HEK293T (cell line): ENCODE data around the gene WDR62.

ENCODE experiments used
- ARNT ChIP-seq: fragments of 450-650 bp; IDR thresholded peaks from 2 replicates; pipeline ENCODE4 v1.6.1; 2017; ENCODE audit warnings: mild to moderate bottlenecking
- BHLHE40 ChIP-seq: fragments of 450-650 bp; IDR thresholded peaks from 2 replicates; pipeline ENCODE4 v1.6.1; 2016; ENCODE audit warnings: mild to moderate bottlenecking, moderate library complexity, borderline replicate concordance
- ELF4 ChIP-seq: fragments of 450-650 bp; IDR thresholded peaks from 2 replicates; pipeline ENCODE4 v1.6.1; 2017; ENCODE audit warnings: antibody characterized with exemption
- FOXA1 ChIP-seq: fragments of 450-650 bp; IDR thresholded peaks from 2 replicates; pipeline ENCODE4 v1.6.1; 2016; ENCODE audit warnings: mild to moderate bottlenecking
- FOXK2 ChIP-seq: fragments of 450-650 bp; IDR thresholded peaks from 2 replicates; pipeline ENCODE4 v1.6.1; 2016; ENCODE audit warnings: mild to moderate bottlenecking
- FOXM1 ChIP-seq: fragments of 450-650 bp; IDR thresholded peaks from 2 replicates; pipeline ENCODE4 v1.6.1; 2017; ENCODE audit warnings: mild to moderate bottlenecking, borderline replicate concordance
- L3MBTL2 ChIP-seq: fragments of 450-650 bp; conservative IDR thresholded peaks from 2 replicates; pipeline ENCODE4 v1.6.1; 2016; ENCODE audit warnings: mild to moderate bottlenecking
- LEF1 ChIP-seq: fragments of 450-650 bp; IDR thresholded peaks from 2 replicates; pipeline ENCODE4 v1.6.1; 2017; ENCODE audit warnings: mild to moderate bottlenecking, borderline replicate concordance
- NFRKB ChIP-seq: fragments of 450-650 bp; IDR thresholded peaks from 2 replicates; pipeline ENCODE4 v1.6.1; 2016; ENCODE audit warnings: mild to moderate bottlenecking, moderate library complexity
- SP1 ChIP-seq: fragments of 450-650 bp; IDR thresholded peaks from 2 replicates; pipeline ENCODE4 v1.6.1; 2017
- SUZ12 ChIP-seq: fragments of 450-650 bp; IDR thresholded peaks from 2 replicates; pipeline ENCODE4 v1.6.1; 2016; ENCODE audit warnings: mild to moderate bottlenecking
- TARDBP ChIP-seq: fragments of 450-650 bp; IDR thresholded peaks from 2 replicates; pipeline ENCODE4 v1.6.1; 2016
- ZNF384 ChIP-seq: fragments of 450-650 bp; IDR thresholded peaks from 2 replicates; pipeline ENCODE4 v1.6.1; 2016
- TF ChIP-seq, protein P1 (sequence below): fragments of 450-650 bp; IDR thresholded peaks from 2 replicates; pipeline ENCODE4 v1.6.1; 2016

DNA sequence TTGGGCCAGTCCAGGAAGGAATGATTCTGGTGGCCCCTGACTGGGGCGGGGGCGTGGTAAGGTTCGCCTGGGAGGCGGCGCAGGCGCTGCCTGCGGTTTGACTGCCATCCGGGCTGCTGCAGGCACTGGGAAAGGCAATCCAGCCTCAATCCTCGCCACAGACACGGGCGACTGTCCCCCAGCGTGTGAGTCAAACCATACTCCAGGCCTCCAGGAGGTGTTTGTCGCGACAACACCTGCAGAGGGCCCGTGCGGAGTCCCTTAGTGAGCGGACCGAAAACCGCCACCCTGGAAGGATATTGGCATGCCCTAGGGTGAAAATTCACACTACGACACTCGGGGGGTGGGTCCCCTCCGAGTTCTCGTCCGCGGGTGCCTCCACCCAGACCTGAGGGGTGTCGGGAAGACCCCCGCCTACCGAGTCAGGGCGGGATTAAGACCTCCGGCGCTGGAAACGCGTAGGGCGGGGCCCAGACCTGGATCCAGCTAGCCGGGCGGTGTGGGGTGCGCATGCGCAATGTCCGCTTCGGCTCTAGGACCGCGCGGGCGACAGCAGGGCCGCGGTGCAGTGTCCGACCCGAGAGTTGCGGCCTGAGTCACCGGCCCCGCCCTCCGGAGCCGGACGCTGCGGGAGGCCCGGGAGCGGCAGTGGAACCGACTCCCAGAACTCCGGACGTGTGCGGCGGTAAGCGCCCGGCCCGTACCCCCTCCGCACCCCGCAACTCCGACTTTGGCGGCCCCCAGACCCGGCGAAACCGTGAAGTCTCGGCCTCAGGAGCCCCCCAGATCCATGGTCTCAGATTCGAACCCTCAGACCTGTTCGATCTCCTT is 85.0 kb downstream of the WDR62 start, which contains the start of gene CAPNS1:
- TF ChIP-seq SP1 = no peak
- no peak for TF ChIP-seq NFRKB
- TF ChIP-seq FOXK2 = no peak
- TF ChIP-seq TARDBP = peak; percentile 74
- no peak for TF ChIP-seq BHLHE40
- TF ChIP-seq FOXA1 = no peak
- no peak for TF ChIP-seq SUZ12
- TF ChIP-seq, protein P1, sequence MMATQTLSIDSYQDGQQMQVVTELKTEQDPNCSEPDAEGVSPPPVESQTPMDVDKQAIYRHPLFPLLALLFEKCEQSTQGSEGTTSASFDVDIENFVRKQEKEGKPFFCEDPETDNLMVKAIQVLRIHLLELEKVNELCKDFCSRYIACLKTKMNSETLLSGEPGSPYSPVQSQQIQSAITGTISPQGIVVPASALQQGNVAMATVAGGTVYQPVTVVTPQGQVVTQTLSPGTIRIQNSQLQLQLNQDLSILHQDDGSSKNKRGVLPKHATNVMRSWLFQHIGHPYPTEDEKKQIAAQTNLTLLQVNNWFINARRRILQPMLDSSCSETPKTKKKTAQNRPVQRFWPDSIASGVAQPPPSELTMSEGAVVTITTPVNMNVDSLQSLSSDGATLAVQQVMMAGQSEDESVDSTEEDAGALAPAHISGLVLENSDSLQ = no peak
- TF ChIP-seq ARNT = no peak
- TF ChIP-seq L3MBTL2 = peak; percentile 48
- no peak for TF ChIP-seq ZNF384
- peak; percentile 95 for TF ChIP-seq FOXM1
- no peak for TF ChIP-seq ELF4
- TF ChIP-seq LEF1 = no peak
